Endothelial cell of umbilical vein (primary cell): ENCODE measurements around the gene NOXA1.

Experiments
- FOS ChIP-seq: IDR thresholded peaks from 2 replicates; pipeline ENCODE4 v1.6.1; 2011; ENCODE audit warnings: mild to moderate bottlenecking, low read length, moderate library complexity, borderline replicate concordance; ENCODE audit not compliant: insufficient read depth
- POLR2AphosphoS5 ChIP-seq: IDR thresholded peaks from 2 replicates; pipeline ENCODE4 v1.6.1; 2012; ENCODE audit warnings: low read depth, mild to moderate bottlenecking, control low read depth, low read length, moderate library complexity; ENCODE audit not compliant: insufficient read depth

GRCh38 chr9:137417161-137418021 lies 5.8 kb upstream of the NOXA1 start:
- TF ChIP-seq POLR2AphosphoS5 (no peak), FOS (no peak)
